OCI-LY1 (cell line): ENCODE data around the gene TTC13.

Experiments
- H2AFZ ChIP-seq: fragments of 200-600 bp; sonication (generic), shearing (Covaris generic); 2 replicates; pipeline ENCODE4 v1.6.0; 2014; ENCODE audit warnings: antibody characterized with exemption, mild to moderate bottlenecking, low read length
- H3F3A ChIP-seq: fragments of 200-600 bp; sonication (generic), shearing (Covaris generic); 2 replicates; pipeline ENCODE4 v1.6.0; 2014; ENCODE audit warnings: mild to moderate bottlenecking, antibody characterized with exemption, low read length, moderate library complexity; ENCODE audit not compliant: insufficient read depth
- H3K27ac ChIP-seq: fragments of 200-600 bp; sonication (generic); 2 replicates; pipeline ENCODE4 v1.5.1; 2014; ENCODE audit warnings: low read length, mixed run types, mild to moderate bottlenecking, low read depth; ENCODE audit not compliant: poor library complexity, severe bottlenecking
- H3K27me3 ChIP-seq: fragments of 200-600 bp; sonication (generic); 2 replicates; pipeline ENCODE4 v1.6.0; 2014; ENCODE audit warnings: antibody characterized with exemption, mild to moderate bottlenecking, low read length, moderate library complexity; ENCODE audit not compliant: insufficient read depth
- H3K36me3 ChIP-seq: fragments of 200-600 bp; sonication (generic); 2 replicates; pipeline ENCODE4 v1.6.1; 2014; ENCODE audit warnings: mild to moderate bottlenecking, antibody characterized with exemption, low read length, moderate library complexity, mixed read lengths; ENCODE audit not compliant: insufficient read depth
- H3K4me1 ChIP-seq: fragments of 200-600 bp; sonication (generic); 2 replicates; pipeline ENCODE4 v1.5.1; 2014; ENCODE audit warnings: mild to moderate bottlenecking, low read length, moderate library complexity; ENCODE audit not compliant: insufficient read depth, severe bottlenecking
- H3K4me2 ChIP-seq: fragments of 200-600 bp; sonication (generic), shearing (Covaris generic); 2 replicates; pipeline ENCODE4 v1.6.1; 2014; ENCODE audit warnings: low read length
- H3K4me3 ChIP-seq: fragments of 200-600 bp; sonication (generic); 2 replicates; pipeline ENCODE4 v1.5.1; 2014; ENCODE audit warnings: low read length, low read depth, mild to moderate bottlenecking, mixed read lengths; ENCODE audit not compliant: poor library complexity, severe bottlenecking
- H3K79me2 ChIP-seq: fragments of 200-600 bp; shearing (Covaris generic); 2 replicates; pipeline ENCODE4 v1.6.1; 2016; ENCODE audit warnings: mixed run types, low read length, mixed read lengths; ENCODE audit not compliant: insufficient read depth
- H3K9ac ChIP-seq: fragments of 200-600 bp; sonication (generic), shearing (Covaris generic); 2 replicates; pipeline ENCODE4 v1.6.1; 2014; ENCODE audit warnings: mild to moderate bottlenecking, low read length, mixed read lengths
- H3K9me2 ChIP-seq: fragments of 200-600 bp; sonication (generic), shearing (Covaris generic); 2 replicates; pipeline ENCODE4 v1.6.1; 2014; ENCODE audit warnings: low read depth, mild to moderate bottlenecking, low read length, mixed read lengths
- H3K9me3 ChIP-seq: fragments of 200-600 bp; shearing (Covaris generic); 2 replicates; pipeline ENCODE4 v1.6.1; 2014; ENCODE audit warnings: low read length, mixed read lengths
- H4K20me1 ChIP-seq: fragments of 200-600 bp; sonication (generic), shearing (Covaris generic); 2 replicates; pipeline ENCODE4 v1.6.0; 2016; ENCODE audit warnings: mild to moderate bottlenecking, low read length; ENCODE audit not compliant: insufficient read depth
- CTCF ChIP-seq: fragments of 200-600 bp; sonication (generic), shearing (Covaris generic); IDR thresholded peaks from 2 replicates; pipeline ENCODE4 v1.5.1; 2017; ENCODE audit warnings: mild to moderate bottlenecking, antibody characterized with exemption, low read length, moderate library complexity, mixed read lengths
- EZH2 ChIP-seq: fragments of 200-600 bp; sonication (generic), shearing (Covaris generic); IDR thresholded peaks from 2 replicates; pipeline ENCODE4 v1.8.0; 2017; ENCODE audit warnings: borderline replicate concordance, mixed run types, mild to moderate bottlenecking, antibody characterized with exemption, low read length, moderate library complexity, mixed read lengths

The TTC13 gene

GRCh38 chr1:230913496-230913895 lies 65.2 kb downstream of the TTC13 start:
- Histone ChIP-seq H3K4me3 (no peak overlapping the region), H3K4me2 (no peak overlapping the region)

GRCh38 chr1:230910755-230911117 lies 67.9 kb downstream of the TTC13 start:
- Histone ChIP-seq H3K36me3 (peaks cover 37% of the 10 kb centered on the region; the same call in 1 of the 2 replicates), H3K27me3 (no peaks in the 10 kb centered on the region), H3K4me1 (no peaks in the 10 kb centered on the region), H3K9me3 (no peaks in the 10 kb centered on the region), H3K4me3 (no peak overlapping the region), H3K4me2 (no peak overlapping the region), H3K27ac (no peak overlapping the region), H2AFZ (no peak overlapping the region), H3K9me2 (no peaks in the 10 kb centered on the region), H3K9ac (no peak overlapping the region), H3F3A (no peaks in the 10 kb centered on the region), H3K79me2 (no peaks in the 10 kb centered on the region), H4K20me1 (no peaks in the 10 kb centered on the region)
- TF ChIP-seq EZH2 (no peak), CTCF (no peak)

More at GRCh38 chr1:230913496-230913895, 65.2 kb downstream of the TTC13 start:
- H2AFZ ChIP-seq, result no peak overlapping the region
- H3K9me2 ChIP-seq, result no peaks in the 10 kb centered on the region
- H3K27me3 ChIP-seq, result no peaks in the 10 kb centered on the region
- H4K20me1 ChIP-seq, result no peaks in the 10 kb centered on the region
- H3K27ac ChIP-seq, result no peak overlapping the region
- no peak overlapping the region for H3K9ac ChIP-seq
- no peaks in the 10 kb centered on the region for H3K9me3 ChIP-seq
- TF ChIP-seq EZH2 (no peak), CTCF (no peak)
- no peaks in the 10 kb centered on the region for H3F3A ChIP-seq
- peaks cover 34% of the 10 kb centered on the region; the same call in 1 of the 2 replicates for H3K36me3 ChIP-seq
- H3K79me2 ChIP-seq, result no peaks in the 10 kb centered on the region
- H3K4me1 ChIP-seq, result no peaks in the 10 kb centered on the region

DNA sequence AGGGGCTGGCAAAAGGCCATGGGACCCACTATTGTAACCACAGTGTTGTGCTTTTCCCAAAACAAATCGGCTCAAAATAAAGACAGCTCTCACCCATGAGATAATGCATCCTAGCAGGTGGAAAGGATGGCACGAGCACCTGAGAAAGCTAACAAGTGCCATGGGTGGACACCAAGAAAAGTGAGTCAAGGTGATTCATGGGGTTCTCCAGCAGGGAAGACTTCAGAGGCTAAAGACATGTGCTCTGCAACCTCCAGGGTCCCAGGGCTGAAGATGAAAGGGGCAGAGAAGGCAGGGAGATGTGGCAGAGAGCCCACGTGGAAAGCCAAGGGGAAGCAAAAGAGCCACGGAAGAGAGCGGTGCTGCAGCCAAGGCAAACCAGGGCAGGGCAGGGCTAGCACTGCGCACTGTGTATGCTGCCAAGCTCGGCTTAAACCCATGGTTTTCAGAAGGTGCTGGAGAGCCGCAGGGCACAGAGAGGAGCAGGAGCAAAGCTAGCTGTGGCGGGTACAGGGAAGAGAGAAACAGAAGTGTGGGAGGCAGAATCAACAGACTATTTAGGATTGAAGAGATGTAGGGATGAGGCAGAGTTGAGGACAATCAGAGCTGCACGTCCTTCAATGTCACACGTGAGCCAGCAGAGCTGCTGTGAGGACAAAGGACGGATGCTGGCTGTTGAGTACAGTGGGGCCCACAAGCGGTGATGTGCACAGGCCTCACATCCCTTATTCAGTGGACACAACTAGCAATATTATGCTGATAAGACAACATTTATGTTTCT lies 68.5 kb downstream of the TTC13 start:
- Histone ChIP-seq H3K4me2 (no peak overlapping the region), H2AFZ (no peak overlapping the region), H3K27me3 (no peaks in the 10 kb centered on the region), H3K9ac (no peak overlapping the region), H3K9me3 (no peaks in the 10 kb centered on the region), H3K27ac (no peak overlapping the region), H3F3A (no peaks in the 10 kb centered on the region), H4K20me1 (no peaks in the 10 kb centered on the region), H3K4me3 (no peak overlapping the region), H3K36me3 (peaks cover 37% of the 10 kb centered on the region; the same call in 1 of the 2 replicates), H3K4me1 (no peaks in the 10 kb centered on the region), H3K9me2 (no peaks in the 10 kb centered on the region), H3K79me2 (no peaks in the 10 kb centered on the region)
- no peak for TF ChIP-seq EZH2
- TF ChIP-seq CTCF, result no peak
